ENCODE measurements around the gene RPL22. TPM values are rescaled to one million over a fixed set of nuclear protein-coding genes. Genes with fewer than 3 reads are reported as not detected.

RPL22 gene
- total and polyA plus RNA-seq, 2 of the 8 experiments (the other 6 are each of a cell fraction or from before 2014, with no cell fraction given), result 133 to 521 TPM

GRCh38 chr1:6247651-6248050, 48.3 kb upstream of the RPL22 start:
- H4K8ac ChIP-seq (ENCODE audit: extremely low read depth, insufficient read depth, low read length), result no peak overlapping the region
- no peak overlapping the region for H3K18ac ChIP-seq (ENCODE audit: extremely low read depth, low read length)
- H3K14ac ChIP-seq (ENCODE audit: insufficient read length), result no peak overlapping the region
- peaks cover 23% of the 10 kb centered on the region; the same call in 1 of the 2 replicates for H3K23me2 ChIP-seq (ENCODE audit: low read depth, low read length)
- H2BK5ac ChIP-seq (ENCODE audit: low read depth, low read length), result no peak overlapping the region
- peak in 1 of 2 experiments; percentile 48 for DNase-seq (ENCODE audit: low read depth in 1 of 2, low spot score in 2 of 2)
- H3K79me1 ChIP-seq (ENCODE audit: low read depth, low read length), result no peaks in the 10 kb centered on the region
- no peak overlapping the region for H2BK15ac ChIP-seq (ENCODE audit: low read length)
- H3K4me3 ChIP-seq (ENCODE audit: extremely low read depth in 1 of 4, insufficient read depth in 2 of 4, low read depth in 3 of 4, low read length in 4 of 4), result no peak overlapping the region
- CTCF ChIA-PET (ENCODE audit: partially characterized antibody), result interaction anchor here (0.7 to 19.1 kb wide), 34 partner anchors 9 to 329 kb away, joined by 3 to 353 read pairs (median 10); partner anchors contain the start of genes ACOT7, GPR153, ICMT and RNF207
- no peak overlapping the region for H3K9ac ChIP-seq (replicated peaks in 1 of 4; ENCODE audit: extremely low read depth in 1 of 4, low read depth in 3 of 4, low read length in 3 of 4)
- no peaks in the 10 kb centered on the region for H3K9me3 ChIP-seq (ENCODE audit: insufficient read depth in 2 of 2, low read depth in 1 of 2, low read length in 1 of 2)
- no peak overlapping the region for H3K27ac ChIP-seq (ENCODE audit: low read depth, low read length)
- no peak overlapping the region for H2AFZ ChIP-seq (ENCODE audit: low read length)
- no peak overlapping the region for H3K56ac ChIP-seq (replicated peaks; ENCODE audit: insufficient read length, low read depth, low read length)
- no peak overlapping the region for H3K4ac ChIP-seq (replicated peaks; ENCODE audit: insufficient read length, low read depth, low read length)
- WGBS, 2 experiments (ENCODE audit: extremely low coverage in 1 of 2, insufficient coverage in 1 of 2, insufficient read length in 1 of 2, insufficient replicate concordance in 2 of 2, low coverage in 1 of 2, low lambda C conversion rate in 2 of 2, missing lambda C conversion rate in 1 of 2), result 78% methylated on average over 5 of the region's 5 CpGs; no CpG with 5 or more reads in 1 of the 2 experiments
- H4K20me1 ChIP-seq (replicated peaks in 1 of 2; ENCODE audit: control insufficient read depth in 1 of 2, insufficient read depth in 2 of 2, low read length in 2 of 2), result peaks cover 9 to 29% of the 10 kb centered on the region in 2 experiments
- H3K36me3 ChIP-seq (ENCODE audit: control insufficient read depth in 2 of 4, insufficient read depth in 4 of 4, low read length in 3 of 4), result no peaks in the 10 kb centered on the region
- H2AK5ac ChIP-seq (ENCODE audit: low read depth, low read length), result no peak overlapping the region
- H3K4me2 ChIP-seq (ENCODE audit: insufficient read depth in 1 of 2, low read depth in 2 of 2, low read length in 2 of 2), result no peak overlapping the region
- H3K23ac ChIP-seq (ENCODE audit: insufficient read length), result no peak overlapping the region
- H3K79me2 ChIP-seq (ENCODE audit: control insufficient read depth in 1 of 2, insufficient read depth in 2 of 2, low read length in 2 of 2), result no peaks in the 10 kb centered on the region; a peak in 1 of 4 replicates
- no peak overlapping the region for H4K91ac ChIP-seq (replicated peaks; ENCODE audit: insufficient read length, low read length)
- H2BK120ac ChIP-seq (replicated peaks; ENCODE audit: low read depth, low read length), result no peak overlapping the region
- POLR2A ChIA-PET (ENCODE audit: partially characterized antibody), result interaction anchor here (0.7 to 9.3 kb wide), 16 partner anchors 10 to 176 kb away, joined by 3 to 64 read pairs (median 4); partner anchors contain the start of genes GPR153, ICMT and RPL22
- H2BK12ac ChIP-seq (ENCODE audit: low read depth, low read length), result no peak overlapping the region
- H4K5ac ChIP-seq (ENCODE audit: insufficient read length, low read depth, low read length), result no peak overlapping the region
- H3K27me3 ChIP-seq (replicated peaks in 1 of 4; ENCODE audit: control insufficient read depth in 3 of 4, extremely low read depth in 1 of 4, insufficient read depth in 3 of 4, low read length in 3 of 4), result peaks cover 18 to 51% (median 39%) of the 10 kb centered on the region in 4 experiments
- FAIRE-seq, result no peak
- peaks cover 4 to 28% (median 19%) of the 10 kb centered on the region in 4 experiments for H3K4me1 ChIP-seq (replicated peaks in 1 of 4; ENCODE audit: control insufficient read depth in 3 of 4, insufficient read depth in 4 of 4, low read length in 3 of 4)
- no peak overlapping the region for H2BK20ac ChIP-seq (ENCODE audit: low read length)
- no peak for TF ChIP-seq CBX5 (IDR thresholded peaks at IDR 0.05; ENCODE audit: low read depth, low read length)
- no peak for TF ChIP-seq POU5F1 (IDR thresholded peaks at IDR 0.05; ENCODE audit: low read depth, low read length)
- TF ChIP-seq HDAC2 (IDR thresholded peaks at IDR 0.05; ENCODE audit: borderline replicate concordance in 1 of 2, low read depth in 2 of 2, low read length in 2 of 2), result no peak
- TF ChIP-seq RNF2 (IDR thresholded peaks at IDR 0.05; ENCODE audit: borderline replicate concordance, low read depth, low read length, missing control alignments, poor library complexity, severe bottlenecking), result no peak
- no peak for TF ChIP-seq RBBP5 (IDR thresholded peaks at IDR 0.05; ENCODE audit: borderline replicate concordance, low read depth, low read length)
- TF ChIP-seq JUND (IDR thresholded peaks at IDR 0.05; ENCODE audit: low read length), result no peak
- no peak for TF ChIP-seq CBX8 (IDR thresholded peaks at IDR 0.05; ENCODE audit: borderline replicate concordance, low read depth, low read length)
- no peak for TF ChIP-seq HDAC6 (IDR thresholded peaks at IDR 0.05; ENCODE audit: low read depth, low read length)
- TF ChIP-seq MAFK (IDR thresholded peaks at IDR 0.05; ENCODE audit: low read depth, low read length), result no peak
- TF ChIP-seq SAP30 (IDR thresholded peaks at IDR 0.05; ENCODE audit: insufficient read depth, insufficient replicate concordance, low read length), result no peak
- no peak for TF ChIP-seq SP2 (IDR thresholded peaks at IDR 0.05; ENCODE audit: low read length)
- no peak for TF ChIP-seq TEAD4 (IDR thresholded peaks at IDR 0.05; ENCODE audit: low read depth, low read length)
- TF ChIP-seq GABPA (IDR thresholded peaks at IDR 0.05; ENCODE audit: borderline replicate concordance, insufficient read depth, low read length), result no peak
